NCI-H510A treated with DMSO at 0.1 percent for 48 hours (cell line): ENCODE measurements around the gene WDR73.
A peak's percentile ranks its signal among the peaks of the same experiment; 100 is the strongest.
"Not testable (repeated sequence)": the region's sequence is repeated elsewhere in the genome, so short reads cannot be mapped to it uniquely, and the experiment has no call there.

Source experiments
- DNase-seq: peaks from one replicate; lab custom pipeline; 2025; lab: John Stamatoyannopoulos, UW

The WDR73 gene

DNA sequence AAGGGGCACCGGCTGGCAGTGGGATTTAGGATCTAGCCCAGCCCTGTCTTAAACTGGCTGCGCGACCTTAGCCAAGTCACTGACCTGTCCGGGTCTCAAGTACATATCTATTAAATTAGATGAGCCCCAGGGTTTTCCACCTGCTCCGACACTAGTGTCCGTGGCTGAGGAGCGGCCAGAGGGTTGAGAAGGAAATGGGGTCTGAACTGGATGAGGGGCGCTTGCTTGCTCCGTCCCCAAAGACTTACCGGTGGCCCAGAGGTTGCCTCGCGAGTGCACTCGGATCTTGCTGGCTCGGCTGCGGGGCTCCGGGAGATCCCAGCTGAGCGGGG lies 3.6 kb upstream of the WDR73 start:
- DNase-seq, result no peak

DNA sequence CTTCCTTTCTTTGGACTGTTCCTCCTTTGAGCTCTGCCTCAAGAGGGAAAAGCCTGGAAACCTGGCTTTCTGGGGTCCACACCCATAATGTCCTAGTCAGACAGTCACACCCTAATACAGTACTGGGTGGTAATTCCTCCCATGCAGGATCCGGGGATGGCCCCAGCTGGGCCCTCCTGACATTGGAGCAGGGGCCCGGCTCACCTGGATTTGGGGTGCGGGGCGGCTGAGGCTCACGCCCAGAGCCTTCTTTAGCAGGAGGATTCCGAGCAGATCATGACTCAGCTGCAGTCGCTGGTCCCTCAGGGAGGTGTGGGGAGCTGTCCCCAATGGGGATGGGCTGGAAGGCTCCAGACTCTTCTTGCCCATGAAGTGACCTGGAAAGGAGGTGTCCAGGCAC lies 2.9 kb upstream of the WDR73 start:
- no peak for DNase-seq

GRCh38 chr15:84654689-84655453 lies 788 bp upstream of the WDR73 start:
- peak; percentile 54 for DNase-seq

DNA sequence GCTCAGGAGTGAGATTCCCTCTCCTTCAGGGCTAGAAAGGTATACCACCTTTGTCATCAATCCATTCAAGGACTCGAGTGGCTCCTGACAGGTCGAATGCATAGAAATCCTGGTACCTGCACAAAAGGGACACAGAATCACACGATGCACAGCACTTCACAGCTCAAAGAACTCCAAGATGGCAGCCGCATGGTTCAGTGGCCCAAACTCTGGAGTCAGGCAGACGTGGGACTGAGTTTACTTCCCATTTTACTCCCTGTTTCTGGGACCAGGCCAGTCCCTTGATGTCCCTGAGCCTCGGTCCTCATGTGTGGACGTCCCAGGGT lies 536 bp downstream of the WDR73 start:
- no peak for DNase-seq

GRCh38 chr15:84649706-84650105 lies 4.4 kb downstream of the WDR73 start:
- no peak for DNase-seq

DNA sequence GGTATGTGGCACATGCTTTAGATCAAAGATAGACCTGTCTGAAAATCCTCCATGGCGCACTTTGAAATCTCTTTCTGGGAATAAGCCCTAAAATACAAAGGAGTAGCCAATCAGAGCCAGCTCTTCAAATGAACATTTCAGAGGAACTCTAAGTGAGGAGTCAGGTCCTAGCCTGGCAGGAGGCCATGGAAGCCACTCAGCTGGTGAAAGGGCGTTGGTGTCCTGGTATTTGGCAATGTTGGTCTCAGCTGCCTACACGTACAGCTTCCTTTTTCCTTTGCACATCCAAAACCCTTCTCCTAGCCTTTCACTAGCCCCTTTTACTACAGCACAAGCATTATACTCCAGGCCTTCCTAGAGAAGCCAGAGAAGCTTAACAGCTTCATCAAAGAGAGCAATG lies 5.5 kb downstream of the WDR73 start:
- no peak for DNase-seq

- no peak for DNase-seq
Measured at GRCh38 chr15:84647726-84648125, 6.4 kb downstream of the WDR73 start.

DNA sequence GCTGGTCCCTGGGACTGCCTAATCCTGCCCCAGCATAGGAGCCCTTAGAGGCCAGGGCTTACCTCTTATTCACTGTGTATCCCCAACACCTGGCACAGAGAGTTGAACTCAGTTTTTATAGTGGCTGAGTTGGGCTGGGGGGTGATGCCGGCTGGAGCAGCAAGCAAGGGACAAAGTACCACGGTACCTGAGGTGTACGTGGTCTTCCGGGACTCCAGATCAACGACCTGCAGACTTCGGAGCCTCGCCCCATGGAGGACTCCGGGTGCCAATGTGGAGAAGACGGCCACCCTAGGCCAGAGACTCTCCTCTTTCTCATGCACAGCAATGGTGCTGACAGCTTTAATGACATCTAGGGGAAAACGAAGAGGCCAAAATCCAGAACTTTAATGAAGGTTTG lies 8.1 kb downstream of the WDR73 start:
- no peak for DNase-seq

GRCh38 chr15:84645496-84645895 lies 8.6 kb downstream of the WDR73 start:
- no peak for DNase-seq

GRCh38 chr15:84643838-84644237 lies 10.2 kb downstream of the WDR73 start:
- DNase-seq, result no peak

- DNase-seq, result not testable (repeated sequence)
Measured at GRCh38 chr15:84642640-84643039, 11.4 kb downstream of the WDR73 start.

GRCh38 chr15:84641871-84642270 lies 12.2 kb downstream of the WDR73 start:
- DNase-seq, result not testable (repeated sequence)

- no peak for DNase-seq
Measured at GRCh38 chr15:84638103-84638502, 16.0 kb downstream of the WDR73 start.

DNA sequence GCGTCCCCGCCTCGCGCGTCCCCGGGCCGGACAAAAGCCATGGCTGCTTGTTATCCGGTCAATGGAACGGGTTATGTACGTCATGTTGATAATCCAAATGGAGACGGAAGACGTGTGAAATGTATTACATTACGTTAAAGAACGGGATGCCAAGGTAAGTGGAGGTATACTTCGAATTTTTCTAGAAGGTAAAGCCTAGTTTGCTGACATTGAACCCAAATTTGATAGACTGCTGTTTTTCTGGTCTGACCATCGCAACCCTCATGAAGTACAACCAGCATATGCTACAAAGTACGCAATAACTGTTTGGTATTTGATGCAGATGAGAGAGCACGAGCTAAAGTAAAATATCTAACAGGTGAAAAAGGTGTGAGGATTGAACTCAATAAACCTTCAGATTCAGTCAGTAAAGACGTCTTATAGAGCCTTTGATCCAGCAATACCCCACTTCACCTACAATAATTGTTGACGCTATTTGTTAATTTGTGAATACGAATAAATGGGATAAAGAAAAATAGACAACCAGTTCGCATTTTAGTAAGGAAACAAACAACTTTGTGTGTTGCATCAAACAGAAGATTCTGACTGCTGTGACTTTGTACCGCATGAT lies 19.8 kb downstream of the WDR73 start:
- no peak for DNase-seq

DNA sequence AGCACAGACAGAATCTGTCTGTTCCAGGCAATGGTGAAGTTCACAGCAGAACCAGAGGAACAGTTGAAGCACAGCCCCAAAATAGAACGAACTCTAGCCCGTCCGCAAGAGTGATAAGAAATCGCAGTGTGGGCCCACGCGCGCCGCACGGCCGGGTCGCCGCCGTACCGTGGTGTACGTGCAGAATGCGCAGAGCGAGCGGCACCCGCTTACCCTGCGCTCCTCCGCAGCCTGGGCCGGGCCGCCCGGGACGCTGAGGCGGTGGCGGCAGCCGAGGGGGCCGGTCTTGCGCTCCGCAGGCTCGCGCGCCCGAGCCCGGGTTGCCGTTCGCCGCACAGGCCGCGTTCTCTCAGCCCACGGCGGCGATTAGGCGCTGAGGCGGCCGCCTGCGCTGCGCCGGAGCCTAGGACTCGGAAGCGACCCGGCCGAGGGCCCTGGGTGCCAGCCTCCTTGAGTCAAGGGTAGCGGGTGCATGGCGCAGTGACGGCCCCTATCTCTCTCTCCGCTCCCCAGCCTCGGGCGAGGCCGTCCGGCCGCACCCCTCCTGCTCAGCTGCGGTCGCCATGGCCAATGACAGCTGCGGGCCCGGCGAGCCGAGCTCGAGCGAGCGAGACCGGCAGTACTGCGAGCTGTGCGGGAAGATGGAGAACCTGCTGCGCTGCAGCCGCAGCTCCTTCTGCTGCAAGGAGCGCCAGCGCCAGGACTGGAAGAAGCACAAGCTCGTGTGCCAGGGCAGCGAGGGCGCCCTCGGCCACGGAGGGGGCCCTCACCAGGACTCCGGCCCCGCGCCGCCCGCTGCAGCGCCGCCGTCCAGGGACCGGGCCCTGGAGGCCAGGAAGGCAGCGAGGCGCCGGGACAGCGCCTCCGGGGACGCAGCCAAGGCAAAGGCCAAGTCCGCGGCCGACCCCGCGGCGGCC lies 20.5 kb downstream of the WDR73 start:
- DNase-seq, result peak; percentile 35

- no peak for DNase-seq
Measured at GRCh38 chr15:84631706-84632272, 22.3 kb downstream of the WDR73 start.

GRCh38 chr15:84629033-84629432 lies 25.1 kb downstream of the WDR73 start:
- no peak for DNase-seq

DNA sequence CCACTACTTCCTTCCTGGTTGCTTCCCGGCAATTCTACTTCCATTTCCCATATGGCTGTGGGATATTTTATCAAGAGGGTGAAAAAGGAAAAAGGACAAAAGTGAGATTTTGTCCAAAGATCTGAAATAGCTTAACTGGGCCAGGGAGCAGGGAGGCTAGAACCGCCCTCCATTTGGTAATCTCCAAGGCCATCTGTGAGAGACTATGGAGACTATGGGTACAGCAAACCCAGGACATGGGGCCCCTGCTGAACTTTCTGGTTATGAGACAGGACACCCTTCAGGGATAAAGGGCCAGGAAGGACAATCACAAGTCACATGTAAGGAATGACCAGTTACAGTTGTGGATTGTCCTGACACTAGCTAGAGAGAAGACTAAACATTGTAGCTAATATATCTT lies 29.0 kb downstream of the WDR73 start:
- no peak for DNase-seq

DNA sequence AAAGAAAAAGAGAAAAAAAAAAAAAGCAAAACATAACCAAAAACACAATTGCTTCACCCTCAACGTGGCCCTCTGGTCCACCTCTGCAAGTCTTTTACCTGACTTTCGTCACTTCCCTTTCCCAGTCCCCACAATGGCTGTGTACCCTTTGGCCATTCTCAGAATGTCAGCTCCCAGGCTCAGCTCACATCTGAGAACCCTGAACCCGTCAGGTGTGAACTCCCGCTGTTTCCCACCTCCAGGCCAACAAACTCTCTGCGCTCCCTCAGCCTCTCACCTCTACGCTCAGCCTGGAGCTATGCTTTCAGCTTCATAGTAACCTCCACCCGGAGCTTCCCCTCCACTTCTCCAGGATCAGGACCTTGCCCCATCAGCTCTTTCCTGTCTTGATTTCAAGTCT lies 29.7 kb downstream of the WDR73 start:
- DNase-seq, result no peak

GRCh38 chr15:84621358-84621979 lies 32.6 kb downstream of the WDR73 start:
- DNase-seq, result no peak

GRCh38 chr15:84620626-84621025 lies 33.5 kb downstream of the WDR73 start:
- DNase-seq, result no peak

- DNase-seq, result no peak
Measured at GRCh38 chr15:84616235-84616634, 37.8 kb downstream of the WDR73 start.
